Stimulated activated CD4-positive, alpha-beta T cell treated with anti-CD3 and anti-CD28 coated beads, Interleukin-4, amount 100 ng/mL, for 48 hours (primary cell): ENCODE measurements around the gene ADAMTS18.
"Not testable (repeated sequence)": the region's sequence is repeated elsewhere in the genome, so short reads cannot be mapped to it uniquely, and the experiment has no call there.

Experiments
- DNase-seq, 2 donors: peaks; one replicate each; pipeline ENCODE4 v3.0.0-alpha.2; 2020; ENCODE audit warnings: low read depth in 2 of 2

ADAMTS18 gene

GRCh38 chr16:77434530-77435271, at the start of gene ADAMTS18:
Gene ADAMTS18, minus strand, starts transcription at chr16:77435034. Its CDS starts 339 bp downstream, at chr16:77434695.
- no peak for DNase-seq

GRCh38 chr16:77480681-77481315, 46.0 kb upstream of the ADAMTS18 start:
- DNase-seq, result no peak

- no peak for DNase-seq
These were observed 37.4 kb upstream of the ADAMTS18 start for GRCh38 chr16:77472262-77472661.

DNA sequence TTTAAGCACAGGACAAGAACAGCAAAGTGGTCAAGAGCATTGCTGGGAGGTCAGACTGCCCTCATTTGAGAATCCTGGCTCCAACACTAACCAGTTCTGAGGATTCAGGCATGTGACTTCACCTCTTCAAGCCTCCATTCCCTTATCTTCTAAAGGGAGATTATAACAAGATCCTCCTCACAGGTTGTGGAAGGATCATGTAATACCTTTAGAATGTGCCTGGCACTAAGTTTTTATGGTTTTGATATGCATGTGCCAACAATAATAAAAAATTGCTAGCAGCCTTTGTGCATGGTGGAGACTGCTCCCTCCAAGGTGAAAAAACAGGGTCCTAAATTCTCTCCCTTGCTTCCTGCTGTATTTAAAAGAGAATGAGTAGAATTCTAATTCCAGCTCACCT, 36.0 kb upstream of the ADAMTS18 start:
- DNase-seq, result no peak

DNA sequence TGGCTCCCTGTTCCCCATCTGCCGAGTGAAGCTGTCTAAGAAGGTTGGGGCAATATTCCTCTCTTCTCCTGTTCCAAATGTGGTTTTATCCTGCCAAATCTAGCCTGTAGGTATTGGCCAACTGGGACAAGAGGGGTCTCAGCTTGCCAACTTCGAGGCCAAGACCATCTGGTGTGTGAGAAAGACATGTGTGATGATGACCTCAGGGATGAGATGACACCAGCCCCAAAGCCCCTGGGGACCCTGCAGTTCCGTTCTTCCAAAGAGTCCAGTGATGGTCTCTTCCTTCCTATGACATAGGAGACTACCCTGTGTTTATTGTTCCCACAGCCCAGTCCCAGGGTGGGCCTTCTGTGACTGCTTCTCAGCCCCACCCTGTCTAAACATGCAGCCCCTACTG, 34.8 kb upstream of the ADAMTS18 start:
- no peak for DNase-seq

DNA sequence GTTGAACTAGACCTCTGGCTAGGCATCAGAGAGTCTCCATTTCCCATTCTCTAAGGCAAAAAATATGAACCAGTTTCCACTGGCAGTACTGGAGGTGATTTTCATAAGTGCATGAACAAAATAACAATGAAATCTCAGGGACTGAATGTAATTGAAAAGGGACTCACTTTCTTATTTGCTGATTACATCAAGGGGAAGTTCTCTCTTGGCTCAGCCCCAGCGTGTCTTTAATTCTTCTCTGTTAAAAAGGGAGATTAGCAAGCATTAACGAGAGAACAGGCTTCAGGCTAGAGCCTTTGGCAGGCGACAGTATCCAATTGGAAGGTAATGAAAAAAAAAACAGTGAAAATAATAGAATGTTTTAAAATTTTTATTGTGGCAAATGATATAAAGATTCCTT, 34.0 kb upstream of the ADAMTS18 start:
- DNase-seq, result no peak

DNA sequence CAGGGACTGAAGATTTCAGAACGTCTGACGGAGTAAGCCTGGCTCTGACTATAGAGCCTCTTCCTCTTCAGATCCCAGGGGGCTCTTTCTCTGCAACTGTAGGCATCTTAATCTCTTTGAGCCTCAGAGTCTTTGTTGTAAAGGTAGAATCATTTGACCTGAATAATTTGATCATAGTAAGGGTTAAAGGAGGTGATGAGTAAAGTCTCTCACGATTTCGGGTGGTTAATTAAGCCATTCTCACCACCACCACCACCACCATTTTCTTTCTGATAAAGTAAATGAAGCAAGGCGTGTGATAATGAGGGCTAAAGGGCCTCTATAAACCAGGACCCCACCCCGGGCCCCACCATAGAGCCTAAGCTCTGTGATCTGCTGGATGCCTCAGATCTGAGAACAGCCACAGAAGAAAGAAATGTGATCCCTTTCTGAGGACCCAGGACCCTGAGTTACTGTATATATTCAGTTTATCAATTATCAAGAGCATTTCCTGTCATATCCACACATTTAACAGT, 33.0 kb upstream of the ADAMTS18 start:
- DNase-seq, result no peak

GRCh38 chr16:77463659-77464058, 28.8 kb upstream of the ADAMTS18 start:
- DNase-seq, result not testable (repeated sequence)

DNA sequence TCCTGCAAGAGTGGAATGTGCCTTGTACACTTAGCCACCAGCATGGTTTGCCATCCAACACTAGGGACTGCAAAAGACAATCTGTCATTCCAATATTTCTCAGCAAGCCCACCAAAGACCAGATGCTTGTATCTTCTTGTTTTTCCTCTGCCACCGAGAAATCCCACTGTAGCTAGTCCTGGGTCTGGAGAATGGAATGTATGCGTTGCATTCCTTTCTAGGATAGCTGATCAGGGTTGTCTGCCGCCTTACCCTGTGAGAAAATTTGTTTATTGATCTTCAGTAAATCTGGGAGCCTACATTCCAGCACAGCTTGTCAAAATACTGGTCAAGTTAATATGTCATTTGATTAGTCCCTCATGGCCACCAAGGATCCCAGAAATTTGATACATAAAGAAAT, 28.1 kb upstream of the ADAMTS18 start:
- no peak for DNase-seq

DNA sequence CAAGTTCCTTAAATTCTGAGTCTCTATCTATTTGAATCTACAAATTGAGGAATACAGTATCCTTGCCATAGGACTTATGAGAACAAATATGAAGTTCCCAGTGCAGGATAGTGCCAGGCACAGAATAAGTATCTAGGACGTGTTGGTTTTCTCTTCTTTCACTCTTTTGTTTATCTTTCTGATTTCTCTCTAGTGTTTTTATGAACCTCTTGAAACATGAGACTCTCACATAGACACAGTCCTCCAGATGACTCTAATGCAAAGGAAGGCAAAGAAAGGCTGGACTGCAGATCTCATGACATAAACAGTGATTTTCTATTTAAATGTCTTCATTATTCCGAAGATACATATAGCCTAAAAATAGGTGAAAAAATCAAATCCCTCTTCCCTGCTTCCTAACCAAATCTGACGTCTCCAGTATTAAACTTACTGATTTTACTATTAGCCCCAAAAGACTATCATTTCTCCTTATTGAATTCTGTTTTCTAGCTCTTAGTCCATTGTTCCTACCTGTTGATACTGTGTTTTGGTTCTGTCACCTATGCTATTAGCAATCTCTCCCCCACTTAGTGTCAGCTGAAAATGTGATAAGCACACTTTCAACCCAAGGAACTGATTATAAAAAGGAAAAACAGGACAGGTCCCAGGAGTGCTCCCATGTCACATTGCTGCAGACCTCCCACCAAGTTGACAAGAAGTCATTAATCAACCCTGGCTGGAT, 24.9 kb upstream of the ADAMTS18 start:
- no peak for DNase-seq

DNA sequence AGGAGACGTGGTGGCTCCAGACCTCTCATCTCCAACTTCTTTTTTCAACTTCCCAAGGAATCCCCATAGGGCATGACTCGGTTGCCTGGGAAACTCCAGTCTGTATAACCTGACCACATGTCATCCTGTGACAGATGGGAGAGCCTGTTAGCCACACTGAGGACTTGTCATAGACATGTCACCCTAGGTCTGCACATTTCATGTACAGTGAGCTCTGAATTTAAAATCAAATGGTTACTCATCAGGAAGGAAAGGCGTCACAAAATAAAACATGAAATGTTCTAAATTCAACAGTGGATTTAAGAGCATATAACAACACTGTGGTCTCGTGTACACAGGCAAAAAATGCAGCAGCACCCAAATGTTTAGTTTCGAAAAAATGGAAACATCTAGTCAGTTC, 22.2 kb upstream of the ADAMTS18 start:
- DNase-seq, result no peak

DNA sequence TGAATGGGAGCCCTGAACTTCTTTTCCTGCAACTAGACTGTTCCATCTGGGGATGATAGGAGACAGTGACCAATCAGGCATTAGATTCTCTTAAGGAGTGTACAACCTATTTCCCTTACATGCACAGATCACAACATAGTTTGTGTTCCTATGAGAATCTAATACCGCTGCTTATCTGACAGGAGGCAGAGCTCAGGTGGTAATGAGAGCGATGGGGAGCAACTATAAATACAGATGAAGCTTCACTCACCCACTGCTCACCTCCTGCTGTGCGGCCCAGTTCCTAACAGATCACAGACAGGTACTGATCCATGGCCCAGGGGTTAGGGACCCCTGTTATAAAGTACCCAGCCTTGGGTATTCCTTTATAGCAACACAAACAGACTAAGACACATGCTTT, 17.4 kb upstream of the ADAMTS18 start:
- DNase-seq, result no peak

DNA sequence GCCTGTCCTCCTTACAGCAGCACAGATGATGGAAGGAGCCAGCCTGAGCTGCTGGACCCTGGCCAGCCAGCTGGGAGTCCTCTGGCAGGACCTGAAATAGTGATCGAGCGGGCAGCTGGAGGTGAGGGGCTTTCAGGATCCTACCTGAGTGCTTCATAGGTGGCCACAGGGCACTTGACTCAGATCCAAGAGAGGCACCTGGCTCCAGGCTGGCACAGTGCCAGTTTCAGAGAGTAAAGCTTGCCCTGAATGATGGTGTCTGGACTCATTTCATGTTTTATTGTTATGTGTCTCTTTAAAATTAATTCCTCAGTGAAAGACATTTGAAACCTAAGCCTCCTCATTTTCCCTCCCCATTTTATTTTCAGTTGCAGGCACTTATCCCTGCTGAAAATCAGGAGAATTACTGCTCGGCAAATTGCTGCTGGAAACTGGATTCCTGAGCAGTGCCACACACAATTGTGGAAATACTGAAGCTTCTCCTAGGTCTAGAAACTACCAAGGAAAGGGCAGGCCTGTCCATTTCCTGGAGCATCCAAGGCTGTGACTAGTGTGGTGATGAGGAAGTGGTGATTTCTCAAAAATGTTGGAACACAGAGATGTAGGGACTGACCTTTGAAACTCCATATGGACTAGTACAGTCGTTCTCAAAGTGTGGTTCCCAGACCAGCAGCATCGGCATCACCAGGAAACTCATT, 16.1 kb upstream of the ADAMTS18 start:
- no peak for DNase-seq

- DNase-seq, result no peak
These were observed 14.4 kb upstream of the ADAMTS18 start for GRCh38 chr16:77449208-77449607.

DNA sequence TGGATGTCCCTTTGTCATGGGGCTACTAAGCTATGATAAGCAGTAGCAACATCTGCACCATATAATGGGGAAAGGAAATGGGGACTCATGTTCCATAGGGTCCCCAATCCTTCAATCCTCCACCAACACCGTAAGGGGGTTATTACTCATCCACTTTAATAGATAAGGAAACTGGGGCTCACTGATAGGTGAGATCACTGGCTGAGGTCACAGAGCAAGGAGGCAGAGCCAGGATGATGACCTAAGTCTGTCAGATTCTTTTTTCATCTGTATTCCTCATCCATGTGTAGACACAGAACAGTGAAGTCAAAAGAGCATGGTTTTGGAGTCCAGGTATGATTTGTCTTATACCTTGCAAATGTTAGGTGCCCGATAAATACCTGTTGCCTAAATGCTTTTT, 10.5 kb upstream of the ADAMTS18 start:
- no peak for DNase-seq

GRCh38 chr16:77444147-77444460, 9.3 kb upstream of the ADAMTS18 start:
- DNase-seq, result no peak

DNA sequence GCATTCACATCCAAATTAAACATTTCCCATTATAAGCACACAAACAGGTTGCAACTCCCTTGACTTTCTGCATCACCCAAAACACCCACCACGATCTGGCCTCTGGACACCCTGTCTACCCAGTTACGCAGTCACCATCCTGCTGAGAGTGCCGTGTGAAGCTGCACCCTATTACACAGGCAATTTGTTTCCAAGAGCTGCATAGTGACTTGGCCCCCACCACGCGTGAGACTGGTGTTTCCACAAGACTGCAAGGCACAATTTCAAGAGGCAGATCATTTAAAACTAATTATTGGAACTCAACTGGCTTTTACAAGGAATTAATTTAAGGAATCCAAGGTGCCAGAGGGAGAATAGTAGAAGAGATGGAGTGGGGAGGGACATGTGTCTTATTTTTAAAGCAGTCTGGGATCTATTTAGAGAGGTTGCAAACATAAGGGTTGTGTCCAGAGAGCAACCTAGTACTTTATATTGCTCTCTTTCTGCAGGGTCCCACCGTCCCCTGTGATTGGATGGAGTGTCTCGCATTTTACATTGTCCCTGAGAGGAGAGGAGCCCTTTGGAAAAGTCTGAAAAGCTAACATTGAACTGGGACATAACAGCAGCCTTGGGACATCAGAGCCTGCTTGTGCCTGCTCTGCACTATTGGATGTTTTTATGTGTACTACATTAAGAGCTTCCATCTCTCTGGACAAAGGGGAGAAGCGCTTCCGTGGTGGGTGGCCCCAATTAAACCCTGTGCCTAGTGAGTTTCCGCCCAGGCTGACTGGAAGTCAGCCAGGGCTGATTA, 8.7 kb upstream of the ADAMTS18 start:
- DNase-seq, result no peak

DNA sequence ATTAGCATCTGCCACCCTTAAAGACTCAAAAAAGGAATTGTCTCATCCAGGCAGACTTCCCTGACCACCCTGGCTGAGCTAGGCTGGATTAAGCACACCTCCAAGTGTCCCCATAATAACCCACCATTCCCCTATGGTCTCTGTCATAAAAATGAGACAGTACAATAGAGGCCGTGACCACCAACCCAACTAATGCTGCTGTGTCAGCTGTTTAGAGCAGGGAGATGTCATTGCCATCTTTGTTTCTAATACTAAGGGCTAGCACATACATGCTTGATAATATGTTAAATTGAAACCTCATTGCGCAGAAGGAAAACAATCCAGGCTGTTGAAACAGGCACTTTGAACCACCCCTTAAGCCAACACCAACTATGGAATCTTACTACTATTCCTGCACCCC, 7.2 kb upstream of the ADAMTS18 start:
- DNase-seq, result no peak

DNA sequence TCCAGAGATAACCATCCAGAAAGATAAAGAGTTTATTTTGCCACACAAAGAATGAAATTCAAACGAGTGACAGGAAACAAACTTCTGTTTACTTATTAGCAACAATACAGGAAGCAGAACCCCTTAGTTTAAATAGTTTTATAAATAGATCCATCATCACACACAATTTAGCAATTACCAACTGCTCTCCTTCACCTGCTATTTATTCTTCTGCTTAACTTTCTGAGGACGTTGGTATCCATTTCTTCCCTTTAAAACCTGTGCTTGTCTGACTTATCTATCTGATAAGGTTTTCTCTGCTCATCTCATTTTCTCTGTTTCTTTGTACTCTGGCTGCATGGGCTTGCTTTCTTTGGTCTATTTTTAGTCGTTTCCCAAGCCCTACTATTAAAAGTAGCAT, 4.3 kb upstream of the ADAMTS18 start:
- DNase-seq, result no peak

DNA sequence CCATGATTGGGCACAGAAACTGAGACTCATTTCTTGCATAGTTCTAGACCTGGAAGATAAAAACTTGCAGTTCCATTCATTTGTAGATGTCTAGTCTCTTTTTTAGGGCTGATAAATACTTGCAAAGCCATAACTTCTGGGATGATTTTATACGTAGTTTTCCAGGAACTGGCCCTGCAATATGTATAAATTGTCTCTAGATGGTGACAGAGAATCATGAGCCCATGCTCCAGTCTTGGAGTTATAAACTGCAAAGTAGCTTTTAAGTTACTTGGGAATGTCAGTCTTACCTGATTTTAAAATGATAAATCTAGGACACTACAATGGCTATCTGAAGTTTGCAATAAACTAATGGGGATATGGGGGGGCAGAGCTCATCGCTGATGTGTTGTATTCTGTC, 3.0 kb upstream of the ADAMTS18 start:
- DNase-seq, result no peak

- no peak for DNase-seq
These were observed 512 bp upstream of the ADAMTS18 start for GRCh38 chr16:77435272-77435820.
